ENCODE results near the gene IFNA2.
"Not testable (repeated sequence)": the region's sequence is repeated elsewhere in the genome, so short reads cannot be mapped to it uniquely, and the experiment has no call there.

Gene IFNA2

GRCh38 chr9:21367957-21368356 is 17.2 kb downstream of the IFNA2 start, which contains the start of gene IFNA13:
Gene IFNA13, minus strand, starts transcription at chr9:21368057. Its CDS starts 47 bp downstream, at chr9:21368010.
- no peak for DNase-seq (ENCODE audit: extremely low read depth, low read depth)
- TF ChIP-seq CTCF (IDR thresholded peaks at IDR 0.05; ENCODE audit: low read depth, low read length), result no peak

GRCh38 chr9:21367169-21367568 is 18.0 kb downstream of the IFNA2 start:
- DNase-seq (ENCODE audit: extremely low read depth, low read depth), result not testable (repeated sequence)

GRCh38 chr9:21362287-21362686 is 22.9 kb downstream of the IFNA2 start:
- no peak for TF ChIP-seq CTCF (IDR thresholded peaks at IDR 0.05; ENCODE audit: low read depth, low read length)
- no peak for DNase-seq (ENCODE audit: extremely low read depth, low read depth)

GRCh38 chr9:21357479-21358460 is 27.4 kb downstream of the IFNA2 start:
- no peak for DNase-seq (ENCODE audit: extremely low read depth, low read depth)
- no peak for TF ChIP-seq CTCF (IDR thresholded peaks at IDR 0.05; ENCODE audit: low read depth, low read length)

- no peak for DNase-seq (ENCODE audit: extremely low read depth, low read depth)
- no peak for TF ChIP-seq CTCF (IDR thresholded peaks at IDR 0.05; ENCODE audit: low read depth, low read length)
Measured at GRCh38 chr9:21350787-21351186, 34.4 kb downstream of the IFNA2 start, which contains the start of gene IFNA6. Gene IFNA6, minus strand, starts transcription at chr9:21350887. Its CDS starts 0 bp downstream, at chr9:21350887.

GRCh38 chr9:21348430-21348970 is 36.7 kb downstream of the IFNA2 start:
- no peak for DNase-seq (ENCODE audit: extremely low read depth, low read depth)
- TF ChIP-seq CTCF (IDR thresholded peaks at IDR 0.05; ENCODE audit: low read depth, low read length), result no peak

- no peak for DNase-seq (ENCODE audit: extremely low read depth, low read depth)
- TF ChIP-seq CTCF (IDR thresholded peaks at IDR 0.05; ENCODE audit: low read depth, low read length), result no peak
Measured at GRCh38 chr9:21340735-21341134, 44.5 kb downstream of the IFNA2 start.
